Right renal pelvis (tissue), 4 donors: Measurements from ENCODE around the gene RAD52. TPM values are rescaled to one million over a fixed set of nuclear protein-coding genes. Genes with fewer than 3 reads are reported as not detected.
"Not testable (repeated sequence)": the region's sequence is repeated elsewhere in the genome, so short reads cannot be mapped to it uniquely, and the experiment has no call there.

Experiments used
- DNase-seq, 4 donors: peaks; one replicate each; pipeline ENCODE4 v3.0.0-alpha.2; 2013; ENCODE audit warnings: low read depth in 4 of 4, low spot score in 3 of 4, missing footprints in 1 of 4
- polyA plus RNA-seq, 4 donors: library from polyadenylated mRNA; unstranded; fragments of 120-200 nt; gene quantifications; one replicate each; pipeline ENCODE4 v1.2.1, GENCODE V29; 2013; ENCODE audit not compliant: insufficient read length in 4 of 4

Gene RAD52
- polyA plus RNA-seq, 4 donors = 21.1 to 35.1 (median 23.4) TPM

DNA sequence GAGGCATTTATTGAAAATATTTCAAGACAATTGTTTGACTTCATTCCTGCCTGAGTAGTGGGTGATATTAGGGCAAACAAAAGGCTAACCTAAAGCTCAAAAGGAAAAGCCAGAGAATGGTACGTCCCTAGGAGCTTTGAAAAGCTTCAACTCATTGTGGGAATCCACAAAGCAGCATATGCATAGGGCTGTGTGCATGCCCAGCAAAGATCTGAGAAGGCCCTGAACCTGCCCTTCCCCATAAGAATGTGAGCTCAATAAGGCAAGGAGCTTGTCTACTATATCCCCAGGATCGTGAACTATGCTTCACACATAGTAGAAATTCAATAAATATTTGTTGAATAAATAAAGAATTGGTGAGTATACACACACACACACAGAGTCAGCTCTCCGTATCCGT is 19.1 kb upstream of the RAD52 start:
- DNase-seq = no peak

GRCh38 chr12:967641-968040 is 18.1 kb upstream of the RAD52 start:
- no peak for DNase-seq

DNA sequence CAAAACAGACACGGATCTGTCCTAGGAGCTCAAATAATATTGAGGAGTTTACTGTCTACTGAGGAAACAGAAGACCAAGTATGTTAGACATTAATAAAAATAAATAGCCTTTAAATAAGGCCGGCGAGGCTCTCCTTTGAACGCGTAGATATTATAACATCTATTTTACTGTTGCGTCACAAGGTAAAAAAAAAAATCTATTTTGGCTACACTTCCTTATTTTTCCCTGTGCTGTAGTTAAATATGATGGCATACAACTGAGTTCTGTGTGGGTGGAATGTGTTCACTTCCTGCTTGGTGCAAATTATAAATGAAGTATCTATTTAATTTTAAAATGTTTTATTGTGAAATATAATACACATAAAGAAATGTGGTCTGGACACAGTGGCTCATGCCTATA is 17.2 kb upstream of the RAD52 start:
- DNase-seq = no peak

- no peak for DNase-seq
Observed at GRCh38 chr12:958588-959123, 9.2 kb upstream of the RAD52 start.

GRCh38 chr12:955939-956338 is 6.4 kb upstream of the RAD52 start:
- DNase-seq = no peak

- DNase-seq = no peak
Observed at GRCh38 chr12:954741-955140, 5.2 kb upstream of the RAD52 start.

GRCh38 chr12:953776-954175 is 4.3 kb upstream of the RAD52 start:
- DNase-seq = no peak

- no peak for DNase-seq
Observed at GRCh38 chr12:951176-951575, 1.7 kb upstream of the RAD52 start.

DNA sequence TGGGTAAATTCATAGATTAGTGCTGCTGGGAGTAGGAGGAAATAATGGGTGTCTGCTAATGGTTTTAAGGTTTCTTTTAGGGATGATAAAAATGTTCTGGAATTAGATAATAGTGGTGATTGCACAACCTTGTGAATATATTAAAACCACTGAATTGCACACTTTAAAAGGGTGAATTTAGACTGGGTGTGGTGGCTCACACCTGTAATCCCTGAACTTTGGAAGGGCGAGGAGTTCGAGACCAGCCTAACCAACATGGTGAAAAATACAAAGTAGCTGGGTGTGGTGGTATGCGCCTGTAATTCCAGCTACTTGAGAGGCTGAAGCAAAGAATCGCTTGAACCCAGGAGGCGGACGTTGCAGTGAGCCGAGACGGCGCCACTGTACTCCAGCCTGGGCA is 1.3 kb downstream of the RAD52 start:
- no peak for DNase-seq

- no peak for DNase-seq
Observed at GRCh38 chr12:946631-947030, 2.9 kb downstream of the RAD52 start.

GRCh38 chr12:946212-946611 is 3.3 kb downstream of the RAD52 start:
- no peak for DNase-seq

- no peak for DNase-seq
Observed at GRCh38 chr12:944211-944610, 5.3 kb downstream of the RAD52 start.

DNA sequence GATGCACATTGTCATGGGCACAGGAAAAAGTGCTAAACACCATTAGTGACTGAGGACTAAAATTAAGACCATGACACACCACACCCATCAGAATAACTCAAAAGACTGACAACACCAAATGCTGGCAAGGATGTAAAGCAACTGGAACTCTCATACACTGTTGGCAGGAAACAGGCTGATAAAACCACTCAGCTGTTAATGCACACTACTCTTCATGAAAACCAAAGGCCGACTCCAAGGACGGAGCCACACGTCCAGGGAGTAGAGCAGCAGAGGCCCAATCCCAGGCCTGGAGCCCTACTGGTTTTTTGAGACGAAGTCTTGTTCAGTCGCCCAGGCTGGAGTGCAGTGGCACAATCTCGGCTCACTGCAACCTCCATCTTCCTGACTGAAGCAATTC is 6.4 kb downstream of the RAD52 start:
- DNase-seq = no peak

DNA sequence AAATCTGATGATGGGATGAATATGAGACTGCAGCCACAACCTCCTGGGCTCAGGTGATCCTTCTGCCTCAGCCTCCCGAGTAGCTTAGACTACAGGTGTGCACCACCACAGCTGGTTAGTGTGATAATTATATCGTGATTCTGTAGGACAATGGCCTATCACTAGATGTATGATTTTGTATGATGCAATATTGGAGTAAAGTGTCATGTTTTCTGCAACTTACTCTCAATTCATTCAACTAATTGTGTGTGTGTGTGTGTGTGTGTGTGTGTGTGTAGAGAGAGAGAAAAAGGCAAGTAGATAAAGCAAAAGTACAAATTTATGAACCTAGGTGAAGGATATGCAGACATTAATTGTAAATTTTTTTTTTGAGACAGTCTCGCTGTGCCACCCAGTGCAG is 10.7 kb downstream of the RAD52 start:
- no peak for DNase-seq

- no peak for DNase-seq
Observed at GRCh38 chr12:936377-937345, 12.8 kb downstream of the RAD52 start.

GRCh38 chr12:935891-936290 is 13.6 kb downstream of the RAD52 start:
- not testable (repeated sequence) for DNase-seq

GRCh38 chr12:931591-931990 is 17.9 kb downstream of the RAD52 start:
- DNase-seq = no peak

GRCh38 chr12:931060-931459 is 18.4 kb downstream of the RAD52 start:
- DNase-seq = no peak

- no peak for DNase-seq
Observed at GRCh38 chr12:926641-927040, 22.9 kb downstream of the RAD52 start.

DNA sequence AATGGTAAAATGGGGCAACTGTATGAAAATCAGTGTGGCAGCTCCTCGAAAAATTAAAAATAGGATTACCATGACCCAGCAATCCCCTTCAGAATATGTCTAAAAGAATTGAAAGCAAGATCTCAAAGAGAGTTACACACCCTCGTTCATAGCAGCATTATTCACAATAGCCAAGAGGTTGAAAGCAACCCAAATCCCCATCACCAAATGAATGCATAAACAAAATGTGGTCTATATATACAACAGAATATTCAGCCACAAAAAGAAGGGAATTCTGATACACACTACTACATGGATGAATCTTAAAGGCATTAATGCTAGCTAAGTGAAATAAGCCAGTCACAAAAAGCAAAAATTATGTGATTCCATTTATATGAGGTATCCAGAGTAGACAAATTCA is 27.2 kb downstream of the RAD52 start:
- DNase-seq = no peak

GRCh38 chr12:920676-921075 is 28.8 kb downstream of the RAD52 start:
- no peak for DNase-seq

- no peak for DNase-seq
Observed at GRCh38 chr12:916712-917445, 32.6 kb downstream of the RAD52 start.
